ENCODE results near the gene HUS1B. TPM values are rescaled to one million over a fixed set of nuclear protein-coding genes. Genes with fewer than 3 reads are reported as not detected.
A peak's percentile ranks its signal among the peaks of the same experiment; 100 is the strongest.

Gene HUS1B
- total and polyA plus RNA-seq, 2 donors (not counting 3 experiments of a cell fraction or from before 2014, with no cell fraction given): 0.25 to 1.2 TPM

- Histone ChIP-seq H4K20me1 (replicated peaks; ENCODE audit: control insufficient read depth, extremely low read depth, insufficient read depth, low read length) (no peaks in the 10 kb centered on the region), H3K79me2 (ENCODE audit: control insufficient read depth, insufficient read depth, low read length) (peaks cover 75% of the 10 kb centered on the region), H2AFZ (ENCODE audit: low read depth, low read length) (no peak overlapping the region), H3K9me3 (replicated peaks; ENCODE audit: control insufficient read depth, insufficient read depth, low read length) (no peaks in the 10 kb centered on the region), H3K9me1 (replicated peaks; ENCODE audit: control insufficient read depth, extremely low read depth, insufficient read depth, low read length) (no peaks in the 10 kb centered on the region), H3K27ac (ENCODE audit: insufficient read depth, low read depth, low read length) (peak overlapping the region; percentile 74), H3K27me3 (ENCODE audit: control insufficient read depth in 2 of 2, insufficient read depth in 2 of 2, low read length in 2 of 2) (no peaks in the 10 kb centered on the region), H3K4me3 (replicated peaks in 1 of 3; ENCODE audit: insufficient read depth in 1 of 3, low read depth in 1 of 3, low read length in 3 of 3) (no peak overlapping the region), H3K36me3 (ENCODE audit: control insufficient read depth in 2 of 2, extremely low read depth in 1 of 2, insufficient read depth in 2 of 2, low read length in 2 of 2) (peaks cover 2 to 3% of the 10 kb centered on the region in 2 experiments), H3K4me1 (ENCODE audit: control insufficient read depth, extremely low read depth, insufficient read depth, low read length) (peaks cover 37% of the 10 kb centered on the region), H3K9ac (replicated peaks; ENCODE audit: extremely low read depth, insufficient read depth, low read length) (peak overlapping the region; percentile 39), H3K4me2 (ENCODE audit: insufficient read depth, low read length) (peak overlapping the region; percentile 45)
- intact Hi-C loops (cut with micrococcal nuclease) (loop anchor here (1.0 kb wide), 1 partner anchor 7 kb away; no protein-coding TSS in a partner anchor), dilution Hi-C loops (cut with MboI; ENCODE audit: extremely low pct_ligation_motif_present, low sequenced_read_pairs) (no loop called here)
- BruUV-seq (replicated peaks): no TSS peak
- ChIA-PET POLR2A (interaction anchor here (0.6 to 1.7 kb wide), 3 partner anchors 8 to 49 kb away, joined by 3 to 6 read pairs (median 3); partner anchors contain the start of gene EXOC2), CTCF (interaction anchor here (0.7 to 1.5 kb wide), 3 partner anchors 19 to 92 kb away, joined by 3 to 4 read pairs (median 3); no protein-coding TSS in a partner anchor)
- no peak for TF ChIP-seq POLR2AphosphoS5 (IDR thresholded peaks at IDR 0.05; ENCODE audit: insufficient read depth, low read depth, low read length)
- DNase-seq (ENCODE audit: low read depth, low spot score) (peak; percentile 40), FAIRE-seq (peak; percentile 79)
These were observed 28.1 kb upstream of the HUS1B start for GRCh38 chr6:684831-685636.

- H3K9ac ChIP-seq (replicated peaks; ENCODE audit: extremely low read depth, insufficient read depth, low read length): peak overlapping the region; percentile 40
- no peaks in the 10 kb centered on the region for H4K20me1 ChIP-seq (replicated peaks; ENCODE audit: control insufficient read depth, extremely low read depth, insufficient read depth, low read length)
- BruUV-seq (replicated peaks): no TSS peak
- no peaks in the 10 kb centered on the region for H3K27me3 ChIP-seq (ENCODE audit: control insufficient read depth in 2 of 2, insufficient read depth in 2 of 2, low read length in 2 of 2)
- peaks cover 2 to 3% of the 10 kb centered on the region in 2 experiments for H3K36me3 ChIP-seq (ENCODE audit: control insufficient read depth in 2 of 2, extremely low read depth in 1 of 2, insufficient read depth in 2 of 2, low read length in 2 of 2)
- no peaks in the 10 kb centered on the region for H3K9me1 ChIP-seq (replicated peaks; ENCODE audit: control insufficient read depth, extremely low read depth, insufficient read depth, low read length)
- dilution Hi-C loops (cut with MboI; ENCODE audit: extremely low pct_ligation_motif_present, low sequenced_read_pairs) (no loop called here), intact Hi-C loops (cut with micrococcal nuclease) (loop anchor here (1.0 kb wide), 1 partner anchor 8 kb away; no protein-coding TSS in a partner anchor)
- H3K4me1 ChIP-seq (ENCODE audit: control insufficient read depth, extremely low read depth, insufficient read depth, low read length): peaks cover 37% of the 10 kb centered on the region
- FAIRE-seq (no peak), DNase-seq (ENCODE audit: low read depth, low spot score) (peak; percentile 29)
- CTCF ChIA-PET: interaction anchor here (0.7 to 1.5 kb wide), 11 partner anchors 16 to 126 kb away, joined by 3 to 8 read pairs (median 3); no protein-coding TSS in a partner anchor
- POLR2A ChIA-PET: interaction anchor here (1.7 kb wide), 1 partner anchor 9 kb away, joined by 6 read pairs; the partner anchor contains the start of gene EXOC2
- H3K9me3 ChIP-seq (replicated peaks; ENCODE audit: control insufficient read depth, insufficient read depth, low read length): no peaks in the 10 kb centered on the region
- peak overlapping the region in 1 of 3 experiments; percentile 16 for H3K4me3 ChIP-seq (replicated peaks in 1 of 3; ENCODE audit: insufficient read depth in 1 of 3, low read depth in 1 of 3, low read length in 3 of 3)
- no peak for TF ChIP-seq POLR2A (IDR thresholded peaks at IDR 0.05; ENCODE audit: low read depth, low read length)
- TF ChIP-seq POLR2AphosphoS5 (IDR thresholded peaks at IDR 0.05; ENCODE audit: insufficient read depth, low read depth, low read length): no peak
- no peak for TF ChIP-seq MYC (IDR thresholded peaks at IDR 0.05; ENCODE audit: low read depth, low read length)
- no peak for TF ChIP-seq FOS (IDR thresholded peaks at IDR 0.05; ENCODE audit: borderline replicate concordance, insufficient read depth, low read length)
- no peak for TF ChIP-seq MAX (IDR thresholded peaks at IDR 0.05; ENCODE audit: insufficient read depth, insufficient read length)
- TF ChIP-seq JUN (IDR thresholded peaks at IDR 0.05; ENCODE audit: borderline replicate concordance, insufficient read depth, insufficient read length, low read depth): no peak
- no peak for TF ChIP-seq GATA2 (IDR thresholded peaks at IDR 0.05; ENCODE audit: insufficient read depth, insufficient read length, low read depth, low read length)
- no peak for TF ChIP-seq EZH2 (IDR thresholded peaks at IDR 0.05; ENCODE audit: borderline replicate concordance, low read depth, low read length, severe bottlenecking)
- no peak for TF ChIP-seq CTCF (IDR thresholded peaks at IDR 0.05; ENCODE audit: extremely low read depth in 1 of 2, insufficient read depth in 1 of 2, low read depth in 1 of 2, low read length in 2 of 2)
- peak overlapping the region; percentile 45 for H3K4me2 ChIP-seq (ENCODE audit: insufficient read depth, low read length)
- peak overlapping the region; percentile 74 for H3K27ac ChIP-seq (ENCODE audit: insufficient read depth, low read depth, low read length)
- H2AFZ ChIP-seq (ENCODE audit: low read depth, low read length): no peak overlapping the region
- H3K79me2 ChIP-seq (ENCODE audit: control insufficient read depth, insufficient read depth, low read length): peaks cover 74% of the 10 kb centered on the region
These were observed 27.0 kb upstream of the HUS1B start for GRCh38 chr6:683742-684440.

Data from endothelial cell of umbilical vein (primary cell).